ENCODE measurements around the gene IQSEC1. TPM values are rescaled to one million over a fixed set of nuclear protein-coding genes. Genes with fewer than 3 reads are reported as not detected.

IQSEC1 gene
- total and polyA plus RNA-seq, 2 of the 8 experiments (the other 6 are each of a cell fraction or from before 2014, with no cell fraction given) = 6.8 to 28.8 TPM

DNA sequence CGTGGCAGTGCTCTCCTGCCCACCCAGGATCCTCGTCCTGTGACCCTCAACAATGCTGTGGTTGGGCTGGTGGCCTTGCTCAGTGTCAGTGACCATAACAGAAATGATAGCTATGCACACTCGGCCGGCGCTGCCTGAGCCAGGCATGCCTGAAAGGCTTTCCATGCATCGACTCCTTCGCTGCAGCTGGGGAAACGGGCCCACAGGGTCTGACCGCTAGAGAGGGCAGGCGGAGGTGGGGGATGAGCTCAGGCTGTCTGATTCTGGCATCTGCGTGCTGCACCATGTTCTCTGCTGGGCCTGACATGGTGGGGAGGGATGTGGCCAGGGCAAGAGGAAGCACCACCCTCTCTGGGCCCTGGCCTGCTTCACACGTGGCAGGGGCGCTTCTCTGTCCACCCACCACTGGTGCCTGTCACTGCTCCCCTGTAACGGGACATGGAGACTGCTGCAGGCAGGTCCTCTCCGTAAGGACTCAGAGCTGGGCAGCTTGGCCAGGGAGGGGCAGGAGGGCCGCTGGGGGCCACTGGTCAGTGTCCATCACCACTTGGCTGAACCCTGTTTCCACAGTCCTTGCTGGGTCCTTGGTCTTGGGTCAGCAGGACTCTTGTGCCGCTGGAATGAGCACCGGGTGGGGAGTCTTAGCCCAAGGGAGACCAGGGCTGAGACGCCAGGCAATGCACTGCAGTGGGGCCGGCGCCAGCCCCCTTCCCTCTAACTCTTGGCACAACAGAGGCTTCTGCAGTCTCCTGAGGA is 167.7 kb downstream of the IQSEC1 start (continued):
- no peak for TF ChIP-seq NANOG (IDR thresholded peaks at IDR 0.05; ENCODE audit: insufficient read depth, low read depth, low read length, poor library complexity, severe bottlenecking)
- no peak for TF ChIP-seq CBX5 (IDR thresholded peaks at IDR 0.05; ENCODE audit: low read depth, low read length)
